B cell (primary cell): ENCODE measurements around the gene ABCC9. TPM values are rescaled to one million over a fixed set of nuclear protein-coding genes. Genes with fewer than 3 reads are reported as not detected.

Source experiments
- ATAC-seq: fragments of 200-7000 bp; cut with Tn5 transposase; one replicate; pipeline ENCODE4 v1.10.0; 2021; ENCODE audit warnings: low read depth, mild to moderate bottlenecking, moderate number of reproducible peaks, moderate library complexity
- CTCF ChIA-PET: fragments of 350-600 bp; sonication (Branson Sonifier 250); formaldehyde crosslinking; loops from one replicate; lab custom pipeline; 2021; ENCODE audit warnings: antibody characterized with exemption, inconsistent platforms; lab: Charles Lee
- POLR2A ChIA-PET: fragments of 350-600 bp; sonication (Branson Sonifier 250); formaldehyde crosslinking; loops from one replicate; lab custom pipeline; 2021; ENCODE audit warnings: antibody characterized with exemption; lab: Charles Lee
- DNase-seq: peaks from one replicate; pipeline ENCODE4 v3.0.0; 2013
- H2AFZ ChIP-seq: 2 replicates; pipeline ENCODE4 v1.6.1; 2012; ENCODE audit warnings: mild to moderate bottlenecking, low read depth, low read length; ENCODE audit not compliant: insufficient read depth, poor library complexity, severe bottlenecking
- H3K27ac ChIP-seq, 2 donors: 1 replicate in 1 of 2; 2 replicates in 1 of 2; pipeline ENCODE4 v1.5.1; 2012 to 2013; ENCODE audit warnings: low read length in 2 of 2, mild to moderate bottlenecking in 2 of 2, moderate library complexity in 1 of 2
- H3K27me3 ChIP-seq, 4 experiments: fragments of 200-600 bp in 1 of 4; sonication (generic) in 1 of 4; replicated peaks in 1 of 4; 1 replicate in 2 of 4; 2 replicates in 2 of 4; pipeline versions ENCODE4 v1.6.1 to v1.7.0; 2013 to 2016; ENCODE audit warnings: low read length in 3 of 4, mild to moderate bottlenecking in 2 of 4, mixed read lengths in 1 of 4, moderate library complexity in 1 of 4; ENCODE audit not compliant: insufficient read depth in 4 of 4, control insufficient read depth in 3 of 4; ENCODE audit errors: control extremely low read depth in 1 of 4
- H3K36me3 ChIP-seq, 2 experiments: replicated peaks in 1 of 2; 1 replicate in 1 of 2; 2 replicates in 1 of 2; pipeline versions ENCODE4 v1.6.1 to v1.7.1; 2013; ENCODE audit warnings: low read length in 1 of 2; ENCODE audit not compliant: insufficient read depth in 2 of 2, control insufficient read depth in 1 of 2; ENCODE audit errors: control extremely low read depth in 1 of 2, extremely low read depth in 1 of 2
- H3K4me1 ChIP-seq, 2 donors: fragments of 200-600 bp in 1 of 2; sonication (generic) in 1 of 2; 1 replicate in 1 of 2; 2 replicates in 1 of 2; pipeline versions ENCODE4 v1.5.1 to v1.6.1; 2013 to 2017; ENCODE audit warnings: low read length in 2 of 2; ENCODE audit not compliant: control insufficient read depth in 2 of 2, insufficient read depth in 2 of 2
- H3K4me2 ChIP-seq: replicated peaks from 2 replicates; pipeline ENCODE3; 2012; ENCODE audit warnings: mild to moderate bottlenecking, low read depth, low read length; ENCODE audit not compliant: poor library complexity, severe bottlenecking
- H3K4me3 ChIP-seq, 5 experiments: fragments of 200-600 bp in 1 of 5; sonication (generic) in 1 of 5; 1 replicate in 3 of 5; 2 replicates in 2 of 5; pipeline versions ENCODE4 v1.5.1 to v1.7.0; 2011 to 2016; ENCODE audit warnings: low read length in 4 of 5, mild to moderate bottlenecking in 4 of 5, low read depth in 2 of 5, control low read depth in 1 of 5, moderate library complexity in 1 of 5; ENCODE audit not compliant: insufficient read depth in 1 of 5; ENCODE audit errors: control extremely low read depth in 1 of 5, extremely low read depth in 1 of 5
- H3K79me2 ChIP-seq: fragments of 200-600 bp; sonication (generic); one replicate; pipeline ENCODE4 v1.6.0; 2016; ENCODE audit warnings: low read length; ENCODE audit not compliant: control insufficient read depth, insufficient read depth
- H3K9ac ChIP-seq: fragments of 200-600 bp; sonication (generic); 2 replicates; pipeline ENCODE4 v1.6.1; 2017; ENCODE audit warnings: mild to moderate bottlenecking, low read length, moderate library complexity
- H3K9me3 ChIP-seq, 3 donors: one replicate each; pipeline versions ENCODE4 v1.6.1 to v1.7.1; 2013; ENCODE audit warnings: low read length in 2 of 3; ENCODE audit not compliant: control insufficient read depth in 2 of 3, insufficient read depth in 1 of 3; ENCODE audit errors: control extremely low read depth in 1 of 3
- H4K20me1 ChIP-seq: 2 replicates; pipeline ENCODE4 v1.6.0; 2012; ENCODE audit warnings: mild to moderate bottlenecking, low read length; ENCODE audit not compliant: insufficient read depth, control insufficient read depth, poor library complexity, severe bottlenecking
- H3K27ac Mint-ChIP-seq: one replicate; pipeline ENCODE4 v1.8.0; 2021; ENCODE audit warnings: mixed read lengths
- H3K27me3 Mint-ChIP-seq: one replicate; pipeline ENCODE4 v1.8.0; 2021; ENCODE audit warnings: mixed read lengths
- H3K4me1 Mint-ChIP-seq: one replicate; pipeline ENCODE4 v1.8.0; 2021; ENCODE audit warnings: mixed read lengths
- H3K4me3 Mint-ChIP-seq: one replicate; pipeline ENCODE4 v1.8.0; 2021; ENCODE audit warnings: mixed read lengths
- H3K9me3 Mint-ChIP-seq: one replicate; pipeline ENCODE4 v1.8.0; 2022; ENCODE audit warnings: mixed read lengths; ENCODE audit not compliant: insufficient read depth
- EZH2 ChIP-seq: IDR thresholded peaks from 2 replicates; pipeline ENCODE4 v1.6.1; 2012; ENCODE audit warnings: borderline replicate concordance, low read depth, mild to moderate bottlenecking, moderate library complexity, low read length; ENCODE audit not compliant: insufficient read depth, poor library complexity, severe bottlenecking
- WGBS: methylation state at CpG from one replicate; pipeline ENCODE4 v1.1.5; 2013; ENCODE audit warnings: missing lambda C conversion rate; ENCODE audit not compliant: insufficient coverage; 5-methylcytosine and 5-hydroxymethylcytosine counted together
- intact Hi-C: fragments of 100-400 bp; cut with micrococcal nuclease; formaldehyde crosslinking; loops from one replicate; pipeline ENCODE4 v1.10.0; 2022
- polyA plus RNA-seq: library from polyadenylated mRNA; depleted of rRNA; stranded (reverse); fragments of >200 nt; gene quantifications from 2 replicates; pipeline ENCODE4 v1.2.3, GENCODE V29; 2012
- total RNA-seq, 2 donors: library from RNA; stranded (reverse); fragments of 120-200 nt in 1 of 2; gene quantifications; 1 replicate in 1 of 2; 2 replicates in 1 of 2; pipeline versions ENCODE4 v1.2.3 to v1.2.4, GENCODE V29; 2013 to 2022
- TF ChIP-seq, protein P1 (sequence below): fragments of 200-600 bp; IDR thresholded peaks from one replicate; pipeline ENCODE4 v1.8.0; 2022; ENCODE audit warnings: antibody characterized with exemption, mild to moderate bottlenecking

Gene ABCC9
- total and polyA plus RNA-seq, 2 donors (not counting 1 experiment from before 2014, with no cell fraction given) = not detected

DNA sequence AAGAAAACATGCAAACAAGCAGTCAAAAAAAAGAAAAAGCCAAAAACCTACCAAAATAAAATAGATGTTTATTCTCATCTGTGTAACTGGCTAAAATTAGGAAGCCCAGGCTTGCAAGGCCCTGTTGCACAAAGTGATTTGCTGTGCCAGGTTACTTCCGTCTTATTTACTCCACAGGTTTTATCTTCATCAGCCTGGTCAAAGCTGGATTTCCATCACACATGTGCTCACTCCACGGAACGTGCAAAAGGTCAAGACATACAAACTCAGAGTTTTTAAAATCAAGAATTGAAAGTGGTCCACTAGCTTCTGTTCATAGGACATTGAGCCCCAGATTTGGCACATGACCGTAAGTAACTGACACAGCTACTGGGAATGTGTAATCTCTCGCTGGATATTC lies 181.5 kb downstream of the ABCC9 start:
- no peaks in the 10 kb centered on the region for H3K4me1 ChIP-seq
- H3K27me3 ChIP-seq = no peaks in the 10 kb centered on the region
- H3K4me2 ChIP-seq = no peak overlapping the region
- ChIA-PET POLR2A (no interaction called here), CTCF (no interaction called here)
- H3K27ac ChIP-seq = no peak overlapping the region
- H3K4me1 Mint-ChIP-seq = no peaks in the 10 kb centered on the region
- ATAC-seq = no peak
- intact Hi-C loops = no loop called here
- H2AFZ ChIP-seq = no peak overlapping the region
- no peaks in the 10 kb centered on the region for H3K9me3 Mint-ChIP-seq
- no peak overlapping the region for H3K27ac Mint-ChIP-seq
- no peaks in the 10 kb centered on the region for H3K79me2 ChIP-seq
- TF ChIP-seq EZH2 = no peak
- TF ChIP-seq, protein P1, sequence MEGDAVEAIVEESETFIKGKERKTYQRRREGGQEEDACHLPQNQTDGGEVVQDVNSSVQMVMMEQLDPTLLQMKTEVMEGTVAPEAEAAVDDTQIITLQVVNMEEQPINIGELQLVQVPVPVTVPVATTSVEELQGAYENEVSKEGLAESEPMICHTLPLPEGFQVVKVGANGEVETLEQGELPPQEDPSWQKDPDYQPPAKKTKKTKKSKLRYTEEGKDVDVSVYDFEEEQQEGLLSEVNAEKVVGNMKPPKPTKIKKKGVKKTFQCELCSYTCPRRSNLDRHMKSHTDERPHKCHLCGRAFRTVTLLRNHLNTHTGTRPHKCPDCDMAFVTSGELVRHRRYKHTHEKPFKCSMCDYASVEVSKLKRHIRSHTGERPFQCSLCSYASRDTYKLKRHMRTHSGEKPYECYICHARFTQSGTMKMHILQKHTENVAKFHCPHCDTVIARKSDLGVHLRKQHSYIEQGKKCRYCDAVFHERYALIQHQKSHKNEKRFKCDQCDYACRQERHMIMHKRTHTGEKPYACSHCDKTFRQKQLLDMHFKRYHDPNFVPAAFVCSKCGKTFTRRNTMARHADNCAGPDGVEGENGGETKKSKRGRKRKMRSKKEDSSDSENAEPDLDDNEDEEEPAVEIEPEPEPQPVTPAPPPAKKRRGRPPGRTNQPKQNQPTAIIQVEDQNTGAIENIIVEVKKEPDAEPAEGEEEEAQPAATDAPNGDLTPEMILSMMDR = no peak
- DNase-seq = no peak
- no peaks in the 10 kb centered on the region for H3K27me3 Mint-ChIP-seq
- H3K4me3 Mint-ChIP-seq = no peak overlapping the region
- no peaks in the 10 kb centered on the region for H3K36me3 ChIP-seq
- no peak overlapping the region for H3K4me3 ChIP-seq
- 81% methylated on average over 5 of the region's 5 CpGs for WGBS
- no peaks in the 10 kb centered on the region for H3K9me3 ChIP-seq
- no peaks in the 10 kb centered on the region for H4K20me1 ChIP-seq
- no peak overlapping the region for H3K9ac ChIP-seq

DNA sequence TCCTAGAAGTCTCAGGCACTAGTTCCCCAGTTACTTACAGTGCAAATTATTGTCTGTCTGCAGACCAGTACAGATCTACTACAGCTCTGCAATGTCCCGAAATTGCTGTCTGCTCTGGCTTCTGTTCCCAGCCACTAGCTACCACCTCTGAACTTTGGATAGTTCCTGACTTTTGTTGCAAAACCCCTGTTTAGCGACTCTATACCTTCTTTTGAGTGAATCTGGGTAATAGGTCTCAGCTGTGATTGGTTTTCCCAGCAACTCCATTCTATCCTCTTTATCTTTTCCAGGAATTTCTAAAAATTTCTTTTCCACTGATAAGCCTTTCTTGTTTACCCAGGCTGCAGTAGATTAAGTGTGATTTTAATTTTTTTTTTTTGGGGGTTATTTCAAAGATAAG lies 183.5 kb downstream of the ABCC9 start:
- H3K4me1 ChIP-seq = no peaks in the 10 kb centered on the region
- POLR2A ChIA-PET = no interaction called here

More for the DNA sequence above, 183.5 kb downstream of the ABCC9 start:
- H3K27me3 Mint-ChIP-seq = no peaks in the 10 kb centered on the region
- TF ChIP-seq, protein P1 = no peak
- TF ChIP-seq EZH2 = no peak
- Histone ChIP-seq H3K4me3 (no peak overlapping the region), H3K36me3 (no peaks in the 10 kb centered on the region), H3K27me3 (no peaks in the 10 kb centered on the region), H4K20me1 (no peaks in the 10 kb centered on the region), H3K27ac (no peak overlapping the region), H3K79me2 (no peaks in the 10 kb centered on the region), H3K4me2 (no peak overlapping the region), H2AFZ (no peak overlapping the region), H3K9ac (no peak overlapping the region), H3K9me3 (no peaks in the 10 kb centered on the region)
- no peak for ATAC-seq
- CTCF ChIA-PET = no interaction called here
- WGBS = 100% methylated on average over 1 of the region's 2 CpGs
- H3K4me1 Mint-ChIP-seq = no peaks in the 10 kb centered on the region
- no peak for DNase-seq
- no peak overlapping the region for H3K27ac Mint-ChIP-seq
- no peak overlapping the region for H3K4me3 Mint-ChIP-seq
- intact Hi-C loops = no loop called here
- no peaks in the 10 kb centered on the region for H3K9me3 Mint-ChIP-seq
